NCI-H510A (cell line): ENCODE results near the gene LIN37.
"Not testable (repeated sequence)": the region's sequence is repeated elsewhere in the genome, so short reads cannot be mapped to it uniquely, and the experiment has no call there.

ENCODE experiments used
- DNase-seq: peaks from one replicate; lab custom pipeline; 2025; lab: John Stamatoyannopoulos, UW

LIN37 gene

DNA sequence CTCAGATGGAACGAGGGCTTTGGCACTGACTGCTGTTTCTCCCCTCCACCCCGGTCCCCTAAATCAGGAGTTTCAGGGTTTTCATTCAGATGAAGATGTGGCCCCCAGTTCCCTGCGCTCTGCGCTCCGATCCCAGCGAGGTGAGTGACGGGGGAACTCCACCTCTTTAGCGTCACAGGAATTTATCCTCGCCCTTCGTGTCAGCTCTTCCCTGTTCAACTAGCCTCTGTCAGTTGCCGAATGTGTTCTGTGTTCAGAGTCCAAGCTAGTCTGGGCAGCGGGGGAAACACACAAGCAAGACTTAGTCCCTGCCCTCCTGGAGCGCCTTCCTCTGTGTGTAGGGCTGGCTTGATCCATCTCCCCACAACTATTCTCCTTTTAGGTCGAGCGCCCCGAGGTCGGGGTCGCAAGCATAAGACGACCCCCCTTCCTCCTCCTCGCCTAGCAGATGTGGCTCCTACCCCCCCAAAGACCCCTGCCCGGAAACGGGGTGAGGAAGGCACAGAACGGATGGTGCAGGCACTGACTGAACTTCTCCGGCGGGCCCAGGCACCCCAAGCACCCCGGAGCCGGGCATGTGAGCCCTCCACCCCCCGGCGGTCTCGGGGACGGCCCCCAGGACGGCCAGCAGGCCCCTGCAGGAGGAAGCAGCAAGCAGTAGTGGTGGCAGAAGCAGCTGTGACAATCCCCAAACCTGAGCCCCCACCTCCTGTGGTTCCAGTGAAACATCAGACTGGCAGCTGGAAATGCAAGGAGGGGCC is 28.8 kb upstream of the LIN37 start:
- no peak for DNase-seq

DNA sequence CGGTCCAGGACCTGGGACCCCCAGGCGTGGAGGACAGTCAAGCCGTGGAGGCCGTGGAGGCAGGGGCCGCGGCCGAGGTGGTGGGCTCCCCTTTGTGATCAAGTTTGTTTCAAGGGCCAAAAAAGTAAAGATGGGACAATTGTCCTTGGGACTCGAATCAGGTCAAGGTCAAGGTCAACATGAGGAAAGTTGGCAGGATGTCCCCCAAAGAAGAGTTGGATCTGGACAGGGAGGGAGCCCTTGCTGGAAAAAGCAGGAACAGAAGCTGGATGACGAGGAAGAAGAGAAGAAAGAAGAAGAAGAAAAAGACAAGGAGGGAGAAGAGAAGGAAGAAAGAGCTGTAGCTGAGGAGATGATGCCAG is 28.2 kb upstream of the LIN37 start:
- DNase-seq: no peak

DNA sequence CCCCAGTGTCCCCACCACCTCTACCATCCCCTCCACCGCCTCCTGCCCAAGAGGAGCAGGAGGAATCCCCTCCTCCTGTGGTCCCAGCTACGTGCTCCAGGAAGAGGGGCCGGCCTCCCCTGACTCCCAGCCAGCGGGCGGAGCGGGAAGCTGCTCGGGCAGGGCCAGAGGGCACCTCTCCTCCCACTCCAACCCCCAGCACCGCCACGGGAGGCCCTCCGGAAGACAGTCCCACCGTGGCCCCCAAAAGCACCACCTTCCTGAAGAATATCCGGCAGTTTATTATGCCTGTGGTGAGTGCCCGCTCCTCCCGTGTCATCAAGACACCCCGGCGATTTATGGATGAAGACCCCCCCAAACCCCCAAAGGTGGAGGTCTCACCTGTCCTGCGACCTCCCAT is 27.7 kb upstream of the LIN37 start:
- no peak for DNase-seq

DNA sequence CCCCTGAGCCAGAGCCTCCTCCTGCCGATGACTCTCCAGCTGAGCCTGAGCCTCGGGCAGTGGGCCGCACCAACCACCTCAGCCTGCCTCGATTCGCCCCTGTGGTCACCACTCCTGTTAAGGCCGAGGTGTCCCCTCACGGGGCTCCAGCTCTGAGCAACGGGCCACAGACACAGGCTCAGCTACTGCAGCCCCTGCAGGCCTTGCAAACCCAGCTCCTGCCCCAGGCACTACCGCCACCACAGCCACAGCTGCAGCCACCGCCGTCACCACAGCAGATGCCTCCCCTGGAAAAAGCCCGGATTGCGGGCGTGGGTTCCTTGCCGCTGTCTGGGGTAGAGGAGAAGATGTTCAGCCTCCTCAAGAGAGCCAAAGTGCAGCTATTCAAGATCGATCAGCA is 27.0 kb upstream of the LIN37 start:
- no peak for DNase-seq

DNA sequence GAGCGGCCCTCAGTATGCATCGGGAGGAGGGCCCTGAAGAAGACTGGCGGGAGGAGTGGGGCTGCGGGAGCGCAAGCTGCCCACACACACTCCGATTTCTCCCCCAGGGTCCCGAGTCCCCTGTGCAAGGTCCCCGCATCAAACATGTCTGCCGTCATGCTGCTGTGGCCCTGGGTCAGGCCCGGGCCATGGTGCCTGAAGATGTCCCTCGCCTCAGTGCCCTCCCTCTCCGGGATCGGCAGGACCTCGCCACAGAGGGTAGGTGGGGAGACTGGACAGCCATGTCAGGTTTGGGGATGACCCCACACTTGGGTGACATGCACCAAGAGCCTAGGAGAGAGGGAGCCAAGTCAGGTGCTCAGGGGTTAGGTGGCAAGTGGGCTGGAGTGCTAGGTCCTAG is 25.9 kb upstream of the LIN37 start:
- DNase-seq: no peak

GRCh38 chr19:35722897-35723296 is 25.5 kb upstream of the LIN37 start:
- DNase-seq: no peak

GRCh38 chr19:35723671-35724070 is 24.7 kb upstream of the LIN37 start:
- no peak for DNase-seq

- DNase-seq: not testable (repeated sequence)
These were observed 24.2 kb upstream of the LIN37 start for GRCh38 chr19:35724132-35724531.

DNA sequence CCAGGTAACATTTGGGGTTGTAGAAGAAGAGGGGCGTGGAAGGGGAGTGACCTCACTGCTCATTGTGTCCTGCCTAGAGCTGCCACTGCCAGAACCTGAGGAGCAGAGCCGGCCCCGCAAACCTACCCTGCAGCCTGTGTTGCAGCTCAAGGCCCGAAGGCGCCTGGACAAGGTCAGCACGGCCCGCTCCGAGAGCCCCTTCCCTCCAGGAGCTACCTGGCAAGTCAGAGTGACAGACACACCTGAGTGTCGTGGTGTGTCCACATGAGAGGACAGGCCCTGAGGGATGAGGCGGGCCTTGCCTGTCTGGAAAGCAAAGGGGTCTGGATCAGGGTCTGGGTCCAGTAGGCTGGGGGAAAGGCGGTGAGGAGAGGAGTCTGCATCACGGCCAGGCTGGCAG is 23.8 kb upstream of the LIN37 start:
- DNase-seq: no peak

GRCh38 chr19:35725216-35725861 is 23.0 kb upstream of the LIN37 start:
- DNase-seq: no peak

DNA sequence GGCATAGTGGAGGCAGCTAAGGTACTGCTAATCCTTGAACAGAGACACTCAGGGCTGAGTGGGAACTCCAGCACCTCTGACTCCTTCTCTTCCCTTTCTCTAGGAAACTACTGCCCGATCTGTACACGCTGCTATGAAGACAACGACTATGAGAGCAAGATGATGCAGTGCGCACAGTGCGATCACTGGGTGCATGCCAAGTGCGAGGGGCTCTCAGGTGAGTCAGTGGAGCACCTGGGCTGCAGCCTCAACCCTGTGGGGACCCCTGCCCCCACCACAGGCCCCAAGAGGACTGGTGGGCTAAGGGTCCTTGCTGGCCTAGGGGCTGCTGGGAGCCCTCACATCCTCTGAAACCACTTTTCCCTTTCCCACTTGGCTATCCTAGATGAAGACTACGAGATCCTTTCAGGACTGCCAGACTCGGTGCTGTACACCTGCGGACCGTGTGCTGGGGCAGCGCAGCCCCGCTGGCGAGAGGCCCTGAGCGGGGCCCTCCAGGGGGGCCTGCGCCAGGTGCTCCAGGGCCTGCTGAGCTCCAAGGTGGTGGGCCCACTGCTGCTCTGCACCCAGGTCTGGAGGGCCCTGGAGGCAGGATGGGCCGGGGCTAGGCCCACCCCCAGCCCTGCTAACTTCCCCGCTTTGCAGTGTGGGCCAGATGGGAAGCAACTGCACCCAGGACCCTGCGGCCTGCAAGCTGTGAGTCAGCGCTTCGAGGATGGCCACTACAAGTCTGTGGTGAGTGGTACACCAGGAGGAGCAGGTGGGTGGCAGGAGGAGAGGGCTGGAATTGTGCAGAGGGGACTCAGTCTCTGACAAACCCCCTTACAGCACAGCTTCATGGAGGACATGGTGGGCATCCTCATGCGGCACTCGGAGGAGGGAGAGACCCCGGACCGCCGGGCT is 21.1 kb upstream of the LIN37 start:
- DNase-seq: no peak

- DNase-seq: no peak
These were observed 20.2 kb upstream of the LIN37 start for GRCh38 chr19:35727956-35728706.

- DNase-seq: no peak
These were observed 19.4 kb upstream of the LIN37 start for GRCh38 chr19:35729021-35729420.

- DNase-seq: no peak
These were observed 18.6 kb upstream of the LIN37 start for GRCh38 chr19:35729763-35730162.

DNA sequence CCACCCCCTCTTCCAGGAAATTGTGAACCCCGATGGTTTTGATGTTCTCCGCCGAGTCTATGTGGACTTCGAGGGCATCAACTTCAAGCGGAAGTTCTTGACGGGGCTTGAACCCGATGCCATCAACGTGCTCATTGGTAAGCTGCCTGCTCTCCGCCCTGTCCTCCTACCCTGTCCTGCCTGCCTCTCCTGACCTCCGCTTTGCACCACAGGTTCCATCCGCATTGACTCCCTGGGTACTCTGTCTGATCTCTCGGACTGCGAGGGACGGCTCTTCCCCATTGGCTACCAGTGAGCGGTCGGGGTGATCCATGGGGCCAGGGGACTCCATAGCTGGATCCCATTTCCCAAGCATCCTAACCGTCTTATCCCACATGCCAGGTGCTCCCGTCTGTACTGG is 18.1 kb upstream of the LIN37 start:
- DNase-seq: no peak

DNA sequence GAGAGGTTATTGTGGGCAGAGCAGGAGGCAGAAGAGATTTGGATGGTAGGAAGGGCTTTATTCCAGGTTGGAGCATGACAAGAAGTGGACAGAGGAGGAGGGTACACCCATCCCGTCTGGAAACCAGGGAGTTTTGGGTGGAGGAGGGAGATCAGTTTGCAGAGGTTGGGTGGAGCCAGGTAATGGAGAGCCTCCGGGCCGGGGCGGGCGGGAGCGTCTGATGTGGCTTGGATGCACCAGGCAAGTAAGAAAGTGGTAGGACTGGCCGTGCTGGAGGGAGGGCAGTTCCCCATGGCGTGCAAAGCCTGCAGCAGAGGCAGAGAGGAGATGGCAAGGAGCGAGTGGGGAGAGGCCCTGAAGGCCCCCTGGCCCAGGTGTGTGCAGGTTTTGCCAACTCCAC is 17.0 kb upstream of the LIN37 start:
- DNase-seq: no peak

DNA sequence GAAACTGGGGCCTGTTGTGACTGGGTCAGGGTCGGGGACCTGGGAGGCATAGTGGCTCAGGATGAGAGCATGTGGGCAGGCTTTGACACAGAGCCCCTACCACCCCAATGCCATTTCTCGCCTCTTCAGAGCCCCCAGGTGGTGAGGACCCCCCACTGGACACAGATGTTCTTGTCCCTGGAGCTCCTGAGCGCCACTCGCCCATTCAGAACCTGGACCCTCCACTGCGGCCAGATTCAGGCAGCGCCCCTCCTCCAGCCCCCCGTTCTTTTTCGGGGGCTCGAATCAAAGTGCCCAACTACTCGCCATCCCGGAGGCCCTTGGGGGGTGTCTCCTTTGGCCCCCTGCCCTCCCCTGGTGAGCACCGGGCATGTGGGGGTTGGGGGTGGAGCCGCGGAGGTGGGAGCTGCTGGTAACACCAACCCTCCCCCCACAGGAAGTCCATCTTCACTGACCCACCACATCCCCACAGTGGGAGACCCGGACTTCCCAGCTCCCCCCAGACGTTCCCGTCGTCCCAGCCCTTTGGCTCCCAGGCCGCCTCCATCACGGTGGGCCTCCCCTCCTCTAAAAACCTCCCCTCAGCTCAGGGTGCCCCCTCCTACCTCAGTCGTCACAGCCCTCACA is 16.5 kb upstream of the LIN37 start:
- no peak for DNase-seq

DNA sequence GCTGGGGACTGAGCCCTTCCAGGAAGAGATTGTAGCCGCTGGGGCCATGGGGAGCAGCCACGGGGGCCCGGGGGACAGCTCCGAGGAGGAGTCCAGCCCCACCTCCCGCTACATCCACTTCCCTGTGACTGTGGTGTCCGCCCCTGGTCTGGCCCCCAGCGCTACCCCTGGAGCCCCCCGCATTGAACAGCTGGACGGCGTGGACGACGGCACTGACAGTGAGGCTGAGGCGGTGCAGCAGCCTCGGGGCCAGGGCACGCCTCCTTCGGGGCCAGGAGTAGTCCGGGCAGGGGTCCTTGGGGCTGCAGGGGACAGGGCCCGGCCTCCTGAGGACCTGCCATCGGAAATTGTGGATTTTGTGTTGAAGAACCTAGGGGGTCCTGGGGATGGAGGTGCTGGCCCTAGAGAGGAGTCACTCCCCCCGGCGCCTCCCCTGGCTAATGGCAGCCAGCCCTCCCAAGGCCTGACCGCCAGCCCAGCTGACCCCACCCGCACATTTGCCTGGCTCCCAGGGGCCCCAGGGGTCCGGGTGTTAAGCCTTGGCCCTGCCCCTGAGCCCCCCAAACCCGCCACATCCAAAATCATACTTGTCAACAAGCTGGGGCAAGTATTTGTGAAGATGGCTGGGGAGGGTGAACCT is 15.7 kb upstream of the LIN37 start:
- DNase-seq: no peak

DNA sequence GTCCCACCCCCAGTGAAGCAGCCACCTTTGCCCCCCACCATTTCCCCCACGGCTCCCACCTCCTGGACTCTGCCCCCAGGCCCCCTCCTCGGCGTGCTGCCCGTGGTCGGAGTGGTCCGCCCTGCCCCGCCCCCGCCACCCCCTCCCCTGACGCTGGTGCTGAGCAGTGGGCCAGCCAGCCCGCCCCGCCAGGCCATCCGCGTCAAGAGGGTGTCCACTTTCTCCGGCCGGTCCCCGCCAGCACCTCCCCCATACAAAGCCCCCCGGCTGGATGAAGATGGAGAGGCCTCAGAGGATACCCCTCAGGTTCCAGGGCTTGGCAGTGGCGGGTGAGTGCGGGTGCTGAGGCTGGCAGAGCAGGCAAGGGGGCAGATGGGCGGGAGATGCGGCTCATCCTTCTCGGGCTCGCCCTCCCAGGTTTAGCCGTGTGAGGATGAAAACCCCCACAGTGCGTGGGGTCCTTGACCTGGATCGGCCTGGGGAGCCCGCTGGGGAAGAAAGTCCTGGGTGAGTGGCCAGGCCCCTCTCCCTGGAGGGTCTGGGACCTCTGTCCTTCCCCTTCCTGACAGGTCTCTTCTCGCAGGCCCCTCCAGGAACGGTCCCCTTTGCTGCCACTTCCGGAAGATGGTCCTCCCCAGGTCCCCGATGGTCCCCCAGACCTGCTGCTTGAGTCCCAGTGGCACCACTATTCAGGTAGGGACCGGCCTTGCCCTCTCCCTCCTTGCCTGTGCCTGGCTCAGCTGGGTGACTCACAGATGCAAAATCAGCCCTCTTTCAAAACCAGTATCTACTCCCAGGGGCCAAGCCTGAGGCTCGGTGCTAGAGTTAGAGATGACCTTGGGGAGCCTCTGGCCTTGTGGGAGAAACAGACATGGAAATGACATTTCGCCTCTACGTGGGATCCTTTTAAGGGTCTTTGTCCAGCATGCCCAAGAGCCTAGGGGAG is 14.9 kb upstream of the LIN37 start:
- DNase-seq: no peak

GRCh38 chr19:35734273-35734672 is 14.1 kb upstream of the LIN37 start:
- no peak for DNase-seq
